ENCODE measurements around the gene CCDC201.
A peak's percentile ranks its signal among the peaks of the same experiment; 100 is the strongest.

Gene CCDC201

GRCh38 chr7:45872116-45873034 lies 507 bp downstream of the CCDC201 start:
- no peak overlapping the region for H3K9ac ChIP-seq (ENCODE audit: low read length)
- H3K4me3 ChIP-seq (ENCODE audit: low read length), result no peak overlapping the region
- H3K79me2 ChIP-seq (ENCODE audit: low read length), result no peaks in the 10 kb centered on the region
- H3F3A ChIP-seq (ENCODE audit: insufficient read depth, low read length), result peaks cover 12% of the 10 kb centered on the region; the same call in 1 of the 2 replicates
- no peaks in the 10 kb centered on the region for H3K27me3 ChIP-seq (replicated peaks; ENCODE audit: insufficient read depth, low read length)
- H3K36me3 ChIP-seq (replicated peaks; ENCODE audit: insufficient read depth, low read length), result no peaks in the 10 kb centered on the region
- H3K4me1 ChIP-seq (ENCODE audit: low read length), result peaks cover 30% of the 10 kb centered on the region
- no peaks in the 10 kb centered on the region for H3K9me3 ChIP-seq (replicated peaks; ENCODE audit: insufficient read depth, low read length)
- peak overlapping the region; percentile 33; the same call in 1 of the 2 replicates for H3K4me2 ChIP-seq (ENCODE audit: low read depth, low read length)
- DNase-seq, result peak; percentile 49
- TF ChIP-seq CTCF (IDR thresholded peaks at IDR 0.05; ENCODE audit: low read length) (peak; percentile 61), EZH2phosphoT487 (IDR thresholded peaks at IDR 0.05; ENCODE audit: low read length) (no peak), EZH2 (optimal IDR thresholded peaks at IDR 0.05; ENCODE audit: low read depth, low read length) (no peak)
- H2AFZ ChIP-seq (ENCODE audit: low read length), result peak overlapping the region; percentile 46
- no peaks in the 10 kb centered on the region for H3K9me2 ChIP-seq (replicated peaks; ENCODE audit: insufficient read depth, low read length)
- H4K20me1 ChIP-seq (ENCODE audit: insufficient read depth, low read length), result no peaks in the 10 kb centered on the region
- H3K27ac ChIP-seq (ENCODE audit: low read length), result peak overlapping the region; percentile 70; the same call in 1 of the 2 replicates

GRCh38 chr7:45869426-45869825 lies 3.5 kb downstream of the CCDC201 start:
- Histone ChIP-seq H3K4me2 (ENCODE audit: low read depth, low read length) (no peak overlapping the region), H3K4me1 (ENCODE audit: low read length) (peaks cover 20% of the 10 kb centered on the region), H3K27ac (ENCODE audit: low read length) (no peak overlapping the region)

GRCh38 chr7:45867471-45867870 lies 5.4 kb downstream of the CCDC201 start:
- peaks cover 9% of the 10 kb centered on the region; the same call in 1 of the 2 replicates for H3K4me1 ChIP-seq (ENCODE audit: low read length)
- H3K4me2 ChIP-seq (ENCODE audit: low read depth, low read length), result no peak overlapping the region
- H3K9me3 ChIP-seq (replicated peaks; ENCODE audit: insufficient read depth, low read length), result no peaks in the 10 kb centered on the region
- no peaks in the 10 kb centered on the region for H3F3A ChIP-seq (ENCODE audit: insufficient read depth, low read length)
- H3K27me3 ChIP-seq (replicated peaks; ENCODE audit: insufficient read depth, low read length), result no peaks in the 10 kb centered on the region
- H3K27ac ChIP-seq (ENCODE audit: low read length), result no peak overlapping the region
- H3K4me3 ChIP-seq (ENCODE audit: low read length), result no peak overlapping the region
- no peak for DNase-seq
- no peaks in the 10 kb centered on the region for H4K20me1 ChIP-seq (ENCODE audit: insufficient read depth, low read length)
- no peak overlapping the region for H2AFZ ChIP-seq (ENCODE audit: low read length)
- H3K9ac ChIP-seq (ENCODE audit: low read length), result no peak overlapping the region
- no peaks in the 10 kb centered on the region for H3K9me2 ChIP-seq (replicated peaks; ENCODE audit: insufficient read depth, low read length)
- H3K79me2 ChIP-seq (ENCODE audit: low read length), result no peaks in the 10 kb centered on the region
- TF ChIP-seq EZH2phosphoT487 (IDR thresholded peaks at IDR 0.05; ENCODE audit: low read length) (no peak), CTCF (IDR thresholded peaks at IDR 0.05; ENCODE audit: low read length) (no peak), EZH2 (optimal IDR thresholded peaks at IDR 0.05; ENCODE audit: low read depth, low read length) (no peak)
- no peaks in the 10 kb centered on the region for H3K36me3 ChIP-seq (replicated peaks; ENCODE audit: insufficient read depth, low read length)

More at GRCh38 chr7:45869426-45869825, 3.5 kb downstream of the CCDC201 start:
- H3K36me3 ChIP-seq (replicated peaks; ENCODE audit: insufficient read depth, low read length), result no peaks in the 10 kb centered on the region
- no peak overlapping the region for H3K4me3 ChIP-seq (ENCODE audit: low read length)
- H3K9me3 ChIP-seq (replicated peaks; ENCODE audit: insufficient read depth, low read length), result no peaks in the 10 kb centered on the region
- no peaks in the 10 kb centered on the region for H3K27me3 ChIP-seq (replicated peaks; ENCODE audit: insufficient read depth, low read length)
- H3F3A ChIP-seq (ENCODE audit: insufficient read depth, low read length), result peaks cover 7% of the 10 kb centered on the region; the same call in 1 of the 2 replicates
- no peak for DNase-seq
- no peak for TF ChIP-seq CTCF (IDR thresholded peaks at IDR 0.05; ENCODE audit: low read length)
- no peak for TF ChIP-seq EZH2 (optimal IDR thresholded peaks at IDR 0.05; ENCODE audit: low read depth, low read length)
- TF ChIP-seq EZH2phosphoT487 (IDR thresholded peaks at IDR 0.05; ENCODE audit: low read length), result no peak
- H3K9ac ChIP-seq (ENCODE audit: low read length), result no peak overlapping the region
- no peak overlapping the region for H2AFZ ChIP-seq (ENCODE audit: low read length)
- H4K20me1 ChIP-seq (ENCODE audit: insufficient read depth, low read length), result no peaks in the 10 kb centered on the region
- H3K79me2 ChIP-seq (ENCODE audit: low read length), result no peaks in the 10 kb centered on the region
- no peaks in the 10 kb centered on the region for H3K9me2 ChIP-seq (replicated peaks; ENCODE audit: insufficient read depth, low read length)
